HG02870 (cell line): ENCODE data around the gene TMEM63A.
"Not testable (repeated sequence)": the region's sequence is repeated elsewhere in the genome, so short reads cannot be mapped to it uniquely, and the experiment has no call there.

Experiments
- ATAC-seq: cut with Tn5 transposase; IDR thresholded peaks from one replicate; pipeline ENCODE4 v1.9.1; 2021; ENCODE audit warnings: mild to moderate bottlenecking, moderate library complexity; ENCODE audit not compliant: unreplicated experiment

The TMEM63A gene

DNA sequence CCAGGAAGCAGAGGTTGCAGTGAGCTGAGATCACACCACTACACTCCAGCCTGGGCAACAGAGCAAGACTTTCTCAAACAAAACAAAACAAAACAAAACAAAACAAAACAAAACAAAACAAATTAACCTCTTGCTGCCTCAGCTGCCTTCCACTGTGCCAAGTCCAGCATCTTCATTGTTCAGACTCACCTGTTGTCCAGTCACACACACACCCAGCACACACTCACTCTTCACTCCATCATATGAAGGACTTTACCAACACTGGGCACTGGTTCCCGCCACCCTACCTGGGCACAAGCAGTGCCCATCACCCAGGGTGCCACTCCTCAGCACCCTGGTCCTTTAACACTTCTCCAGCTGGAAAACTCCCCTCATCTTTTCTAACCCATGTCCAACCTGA is 27.3 kb upstream of the TMEM63A start:
- no peak for ATAC-seq

DNA sequence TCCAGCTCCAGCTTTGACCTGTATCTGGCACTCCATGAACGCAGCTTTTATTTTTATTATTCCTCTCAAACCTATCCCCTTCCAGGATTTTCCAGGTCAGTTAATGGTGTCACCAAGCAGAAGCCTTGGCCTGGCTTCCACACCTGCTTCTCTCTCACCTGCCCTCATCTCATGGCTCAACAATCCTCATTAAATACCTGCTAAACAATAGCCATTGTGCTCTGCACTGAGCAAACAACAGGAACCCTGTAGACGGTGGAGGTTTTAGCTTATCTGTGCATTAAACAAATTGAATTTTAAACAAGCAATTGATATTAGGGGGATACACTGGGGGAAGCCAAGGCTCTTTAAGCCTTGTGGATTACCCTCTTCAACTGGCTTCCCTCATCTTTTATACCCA is 26.6 kb upstream of the TMEM63A start:
- ATAC-seq = no peak

DNA sequence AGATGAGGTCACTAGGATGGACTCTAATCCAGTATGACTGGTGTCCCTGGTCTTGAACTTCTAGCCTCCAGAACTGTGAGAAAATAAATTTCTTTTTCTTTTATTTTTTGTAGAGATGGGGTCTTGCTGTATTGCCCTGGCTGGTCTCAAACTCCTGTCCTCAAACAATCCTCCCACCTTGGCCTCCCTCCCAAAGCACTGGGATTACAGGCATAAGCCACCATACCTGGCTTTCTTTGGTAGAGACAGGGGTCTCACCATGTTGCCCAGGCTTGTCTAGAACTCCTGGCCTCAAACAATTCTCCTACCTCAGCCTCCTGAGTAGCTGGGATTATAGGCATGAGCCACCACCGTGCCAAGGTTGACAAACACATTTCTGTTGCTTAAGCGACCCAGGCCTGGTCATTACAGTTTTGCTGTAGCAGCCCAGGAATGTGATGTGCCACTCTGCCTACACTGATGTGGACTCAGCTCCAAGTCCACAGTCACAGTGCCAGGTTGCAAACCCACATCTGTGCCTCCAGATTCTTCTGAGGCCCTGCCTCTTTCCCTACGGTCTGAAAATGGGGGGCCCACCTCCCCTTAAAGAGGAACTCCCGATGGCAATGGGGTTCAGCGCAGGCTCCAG is 25.9 kb upstream of the TMEM63A start:
- ATAC-seq = no peak

DNA sequence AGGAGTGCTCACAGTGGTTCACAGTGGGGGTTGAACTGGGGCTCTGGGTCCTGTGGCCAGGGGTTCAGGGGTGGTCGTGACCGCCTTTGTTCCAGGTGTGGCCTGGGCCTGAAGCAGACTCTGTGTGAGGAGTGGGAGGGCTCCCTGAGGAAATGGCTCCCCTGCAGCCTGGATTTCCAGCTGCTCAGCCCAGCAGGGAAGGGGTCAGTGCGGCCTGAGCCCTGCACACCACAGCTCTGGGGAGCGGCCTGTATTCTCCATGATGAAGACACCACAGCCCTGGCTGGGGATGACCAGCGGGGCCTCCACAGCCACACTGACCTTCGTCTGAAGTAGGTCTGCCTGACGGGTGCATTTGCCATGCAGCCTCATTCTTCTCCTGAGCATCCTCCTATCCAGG is 25.2 kb upstream of the TMEM63A start:
- no peak for ATAC-seq

- no peak for ATAC-seq
These were observed 24.3 kb upstream of the TMEM63A start for GRCh38 chr1:225906467-225906866.

DNA sequence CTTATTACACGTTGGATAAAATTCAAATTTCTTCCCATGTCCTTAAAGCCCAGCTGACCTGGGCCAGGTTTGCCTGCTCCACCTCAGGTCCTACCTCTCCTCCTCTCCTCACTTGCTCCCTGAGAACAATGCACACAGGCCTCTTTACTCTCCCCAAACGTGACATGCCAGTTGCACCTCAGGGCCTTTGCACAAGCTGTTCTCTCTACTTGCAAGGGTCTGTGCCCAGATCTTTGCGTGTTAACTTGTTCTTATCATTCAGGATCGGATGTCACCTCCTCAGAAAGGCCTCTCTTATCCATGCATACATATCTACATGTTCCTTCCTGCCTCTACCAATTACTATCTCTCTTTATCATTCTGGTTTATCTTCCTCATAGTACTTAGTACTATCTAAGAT is 21.4 kb upstream of the TMEM63A start:
- no peak for ATAC-seq

- ATAC-seq = no peak
These were observed 17.1 kb upstream of the TMEM63A start for GRCh38 chr1:225899044-225899925.

DNA sequence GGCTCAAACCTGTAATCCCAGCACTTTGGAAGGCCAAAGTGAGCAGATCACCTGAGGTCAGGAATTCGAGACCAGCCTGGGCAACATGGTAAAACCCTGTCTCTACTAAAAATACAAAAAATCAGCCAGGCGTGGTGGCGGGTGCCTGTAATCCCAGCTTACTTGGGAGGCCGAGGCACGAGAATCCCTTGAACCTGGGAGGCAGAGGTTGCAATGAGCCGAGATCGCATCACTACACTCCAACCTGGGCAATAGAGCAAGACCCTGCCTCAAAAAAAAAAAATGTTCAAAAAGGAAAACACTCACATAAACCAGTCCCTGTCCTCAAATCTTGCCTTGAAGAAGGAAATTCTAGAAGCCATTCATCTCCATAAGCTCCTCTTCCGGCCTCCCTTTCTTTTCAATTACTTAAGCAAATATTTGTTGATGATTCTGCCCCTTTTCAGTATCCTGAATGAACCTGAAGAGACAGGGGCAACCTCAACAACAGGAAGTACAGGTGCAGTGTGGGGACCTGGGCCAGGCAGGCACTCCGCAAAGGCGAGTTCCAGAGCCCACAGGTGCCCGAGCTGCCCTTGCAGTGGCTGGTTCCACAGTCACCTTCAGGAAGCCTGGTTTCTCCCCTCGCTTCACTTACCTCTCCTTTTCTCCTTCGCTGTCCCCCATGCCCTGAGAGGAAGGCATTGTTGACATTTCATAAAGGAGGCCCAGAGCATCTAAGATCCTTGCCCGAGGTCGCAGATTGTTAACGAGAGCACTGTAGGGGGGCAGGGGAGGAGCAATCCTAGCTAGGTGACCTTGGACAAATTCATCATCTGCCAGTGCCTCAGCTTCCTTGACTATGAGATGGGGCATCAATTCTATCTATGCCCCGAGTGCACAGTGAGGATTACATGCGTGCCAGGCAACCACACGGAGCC is 15.7 kb upstream of the TMEM63A start:
- no peak for ATAC-seq

GRCh38 chr1:225896937-225897549 is 14.9 kb upstream of the TMEM63A start:
- peak; percentile 100 for ATAC-seq

DNA sequence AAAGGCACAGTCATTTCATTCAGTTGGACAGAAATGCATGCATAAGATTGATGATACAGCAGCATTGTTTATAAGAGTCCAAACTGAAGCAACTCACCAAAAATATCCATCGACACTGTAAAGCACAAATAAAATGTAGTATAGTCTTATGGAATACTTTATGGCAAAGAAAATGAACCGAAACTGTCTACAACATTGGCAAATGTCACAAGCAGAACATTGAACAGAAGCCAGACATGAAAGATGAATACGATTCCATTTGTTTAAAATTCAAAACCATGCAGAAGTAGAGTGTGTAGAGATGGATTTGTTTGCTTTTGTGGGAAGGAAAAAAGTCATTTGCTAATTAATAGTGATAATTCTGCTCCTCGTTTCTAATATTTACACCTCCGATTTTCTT is 14.3 kb upstream of the TMEM63A start:
- no peak for ATAC-seq

DNA sequence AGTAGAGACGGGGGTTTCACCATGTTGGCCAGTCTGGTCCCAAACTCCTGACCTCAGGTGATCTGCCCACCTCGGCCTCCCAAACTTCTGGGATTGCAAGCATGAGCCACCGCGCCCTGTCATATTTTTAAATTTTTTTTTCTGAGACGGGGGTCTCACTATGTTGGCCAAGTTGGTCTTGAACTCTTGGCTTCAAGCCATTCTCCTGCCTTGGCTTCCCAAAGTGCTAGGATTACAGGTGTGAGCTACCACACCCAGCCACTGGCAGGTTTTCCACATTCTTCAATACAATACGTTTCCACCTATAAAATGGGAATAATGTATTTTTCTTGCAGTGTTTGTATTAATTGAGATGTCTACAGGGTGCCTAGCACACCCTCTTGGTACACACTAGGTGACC is 10.1 kb upstream of the TMEM63A start:
- no peak for ATAC-seq

- ATAC-seq = no peak
These were observed 9.2 kb upstream of the TMEM63A start for GRCh38 chr1:225891229-225891972.

DNA sequence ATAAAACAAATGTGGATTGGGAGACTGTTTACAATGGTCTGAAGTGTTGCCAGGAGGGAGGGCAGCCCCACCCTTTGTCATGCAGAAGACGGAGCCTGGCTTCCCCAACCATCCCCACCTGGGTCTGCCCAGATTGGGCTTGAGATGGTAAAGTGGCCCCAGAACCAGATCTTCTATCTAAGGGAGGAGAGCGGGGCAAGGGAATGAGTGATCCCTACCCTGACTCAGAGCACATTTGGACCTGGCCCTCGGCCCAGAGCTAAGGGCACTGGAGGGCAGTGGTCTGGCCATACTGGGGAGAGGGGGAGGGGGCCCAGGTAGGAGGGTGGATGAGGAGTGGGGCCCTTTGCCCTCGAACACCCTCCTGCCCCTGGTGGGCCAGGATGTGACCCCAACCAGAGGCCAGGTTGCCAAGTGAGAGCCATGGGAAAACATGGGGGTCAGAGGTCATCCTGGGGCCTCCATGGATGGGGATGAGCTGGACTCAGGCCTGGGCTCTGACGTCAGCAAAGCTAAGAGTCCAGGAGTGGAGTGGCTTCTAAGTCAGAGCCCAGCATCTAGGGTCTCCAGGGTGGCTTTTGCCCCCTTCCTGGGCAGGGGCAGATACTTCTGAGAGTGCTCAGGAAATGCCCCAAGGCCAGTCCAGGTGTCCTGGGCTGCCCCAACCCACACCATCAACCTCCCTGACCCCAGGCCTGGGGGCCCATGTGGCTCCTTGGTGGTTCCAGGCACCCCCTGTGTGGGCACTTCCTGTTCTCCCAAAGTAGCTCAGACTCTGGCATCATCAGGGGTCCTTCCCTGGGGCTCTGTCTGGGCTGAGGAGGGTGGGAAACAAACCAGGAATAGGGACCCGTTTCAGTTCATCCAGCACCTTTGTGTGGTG is 8.4 kb upstream of the TMEM63A start:
- no peak for ATAC-seq

DNA sequence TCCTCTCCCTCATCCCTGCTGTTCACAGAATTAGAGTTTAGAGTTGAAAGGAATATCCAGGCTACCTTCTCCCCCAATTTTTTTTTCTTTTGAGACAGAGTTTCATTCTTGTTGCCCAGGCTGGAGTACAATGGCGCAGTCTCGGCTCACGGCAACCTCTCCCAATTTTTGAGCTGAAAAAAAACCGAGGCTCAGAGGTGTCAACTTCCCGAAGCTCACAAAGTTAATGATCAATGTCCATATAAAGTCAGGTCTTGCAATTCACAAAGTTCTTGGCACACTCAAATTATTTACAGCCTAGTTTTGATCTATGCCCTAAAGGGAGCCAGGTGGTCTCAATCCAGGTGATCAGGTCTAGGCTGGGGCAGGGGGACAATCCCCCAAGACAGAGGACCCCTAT is 7.6 kb upstream of the TMEM63A start:
- no peak for ATAC-seq

- no peak for ATAC-seq
These were observed 6.9 kb upstream of the TMEM63A start, which contains the start of gene LEFTY1 for GRCh38 chr1:225888898-225889601. Gene LEFTY1 (minus strand): TSS chr1:225889146. CDS start chr1:225889066, 80 bp downstream.

- no peak for ATAC-seq
These were observed 6.2 kb upstream of the TMEM63A start for GRCh38 chr1:225888289-225888897.

DNA sequence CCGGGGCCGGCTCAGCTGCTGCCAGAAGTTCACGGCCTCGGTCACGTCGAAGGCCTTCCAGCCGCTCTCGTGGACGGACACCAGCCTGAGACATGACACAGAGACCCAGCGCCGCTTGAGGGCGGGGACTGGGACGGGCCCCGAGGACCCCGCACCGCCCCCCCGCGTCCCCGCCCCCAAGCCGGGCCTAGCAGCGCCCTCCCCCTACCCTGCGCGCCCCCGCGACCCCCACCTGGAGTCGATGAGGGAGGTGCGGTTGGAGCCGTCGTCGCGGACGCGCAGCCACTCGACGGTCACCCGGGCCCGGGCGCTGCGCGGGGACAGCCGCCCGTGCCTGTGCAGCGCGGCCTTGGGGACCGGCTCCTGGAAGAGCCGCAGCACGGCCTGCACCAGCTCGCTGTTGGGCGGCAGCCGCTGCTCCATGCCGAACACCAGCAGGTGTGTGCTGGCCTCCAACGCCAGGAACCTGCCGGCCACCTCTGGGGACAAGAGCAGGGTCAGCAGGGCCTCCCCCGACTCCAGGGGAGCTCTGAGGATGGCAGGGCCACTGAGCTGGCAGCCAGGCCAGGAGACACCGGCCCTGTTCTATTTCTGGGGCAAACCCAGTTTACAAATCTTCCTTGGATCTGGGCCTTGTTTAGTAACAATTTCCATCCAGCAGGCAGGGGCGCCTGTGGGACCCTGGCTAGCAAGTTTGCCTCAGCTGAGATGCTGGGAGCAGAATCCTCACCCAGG is 5.5 kb upstream of the TMEM63A start:
- not testable (repeated sequence) for ATAC-seq

- no peak for ATAC-seq
These were observed 4.8 kb upstream of the TMEM63A start for GRCh38 chr1:225887030-225887314.
